OCI-LY1 (cell line): Measurements from ENCODE around the gene GALNT2.

Experiments used
- EZH2 ChIP-seq: fragments of 200-600 bp; sonication (generic), shearing (Covaris generic); IDR thresholded peaks from 2 replicates; pipeline ENCODE4 v1.8.0; 2017; ENCODE audit warnings: borderline replicate concordance, mixed run types, mild to moderate bottlenecking, antibody characterized with exemption, low read length, moderate library complexity, mixed read lengths
- TF ChIP-seq, protein P1 (sequence below): fragments of 200-600 bp; sonication (generic), shearing (Covaris generic); IDR thresholded peaks from 2 replicates; pipeline ENCODE4 v1.5.1; 2017; ENCODE audit warnings: mild to moderate bottlenecking, antibody characterized with exemption, low read length, moderate library complexity, mixed read lengths

DNA sequence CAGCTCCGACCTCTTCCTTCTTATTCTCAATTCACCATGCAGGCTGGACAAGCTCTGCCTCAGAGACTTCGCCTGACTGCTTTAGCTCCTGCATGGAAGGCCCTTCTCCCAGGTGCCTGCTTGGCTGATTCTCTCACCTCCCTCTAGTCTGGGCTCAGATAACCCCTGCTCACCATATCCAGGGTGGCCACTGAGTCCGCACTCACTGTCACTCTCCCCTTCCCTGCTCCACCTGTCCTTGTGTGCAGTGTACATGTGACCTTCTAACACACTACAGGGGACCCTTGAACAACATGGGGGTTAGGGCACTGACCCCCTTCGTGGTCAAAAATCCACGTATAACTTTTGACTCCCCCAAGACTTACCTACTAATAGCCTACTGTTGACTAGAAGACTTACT is 14.4 kb upstream of the GALNT2 start:
- TF ChIP-seq, protein P1, sequence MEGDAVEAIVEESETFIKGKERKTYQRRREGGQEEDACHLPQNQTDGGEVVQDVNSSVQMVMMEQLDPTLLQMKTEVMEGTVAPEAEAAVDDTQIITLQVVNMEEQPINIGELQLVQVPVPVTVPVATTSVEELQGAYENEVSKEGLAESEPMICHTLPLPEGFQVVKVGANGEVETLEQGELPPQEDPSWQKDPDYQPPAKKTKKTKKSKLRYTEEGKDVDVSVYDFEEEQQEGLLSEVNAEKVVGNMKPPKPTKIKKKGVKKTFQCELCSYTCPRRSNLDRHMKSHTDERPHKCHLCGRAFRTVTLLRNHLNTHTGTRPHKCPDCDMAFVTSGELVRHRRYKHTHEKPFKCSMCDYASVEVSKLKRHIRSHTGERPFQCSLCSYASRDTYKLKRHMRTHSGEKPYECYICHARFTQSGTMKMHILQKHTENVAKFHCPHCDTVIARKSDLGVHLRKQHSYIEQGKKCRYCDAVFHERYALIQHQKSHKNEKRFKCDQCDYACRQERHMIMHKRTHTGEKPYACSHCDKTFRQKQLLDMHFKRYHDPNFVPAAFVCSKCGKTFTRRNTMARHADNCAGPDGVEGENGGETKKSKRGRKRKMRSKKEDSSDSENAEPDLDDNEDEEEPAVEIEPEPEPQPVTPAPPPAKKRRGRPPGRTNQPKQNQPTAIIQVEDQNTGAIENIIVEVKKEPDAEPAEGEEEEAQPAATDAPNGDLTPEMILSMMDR: no peak
- TF ChIP-seq EZH2: no peak
